IMR-90 (cell line): ENCODE results near the gene NOL9. TPM values are rescaled to one million over a fixed set of nuclear protein-coding genes. Genes with fewer than 3 reads are reported as not detected.

ENCODE experiments used
- ATAC-seq: fragments of 200-7000 bp; cut with Tn5 transposase; 2 replicates; pipeline ENCODE4 v1.9.1; 2020; ENCODE audit warnings: low read depth, mild to moderate bottlenecking, moderate library complexity
- BruUV-seq: library from RNA; stranded (reverse); fragments of 400-500 nt; replicated peaks from 2 replicates; lab custom pipeline; 2021; lab: Mats Ljungman, UMichigan
- CTCF ChIA-PET: fragments of 300-600 bp; formaldehyde crosslinking; extraction: SDS; loops from one replicate; lab custom pipeline; 2021; ENCODE audit warnings: antibody characterized with exemption; lab: Yijun Ruan, JAX
- POLR2A ChIA-PET: fragments of 300-600 bp; sonication (Branson Sonifier 250); formaldehyde crosslinking; loops from one replicate; lab custom pipeline; 2022; ENCODE audit warnings: antibody characterized with exemption; ENCODE audit not compliant: unreplicated experiment; lab: Charles Lee
- DNase-seq: peaks from one replicate; pipeline ENCODE4 v3.0.0; 2013
- H2AFZ ChIP-seq: replicated peaks from 2 replicates; pipeline ENCODE3; 2013; ENCODE audit warnings: low read length, mild to moderate bottlenecking; ENCODE audit not compliant: poor library complexity
- H2AK5ac ChIP-seq: 2 replicates; pipeline ENCODE4 v1.6.1; 2013; ENCODE audit warnings: low read depth, low read length, inconsistent platforms
- H2AK9ac ChIP-seq: replicated peaks from 2 replicates; pipeline ENCODE3; 2013; ENCODE audit warnings: mild to moderate bottlenecking, low read depth, low read length, moderate library complexity; ENCODE audit not compliant: poor library complexity
- H2BK120ac ChIP-seq: 2 replicates; pipeline ENCODE4 v1.6.1; 2013; ENCODE audit warnings: low read depth, low read length, inconsistent platforms
- H2BK15ac ChIP-seq: 3 replicates; pipeline ENCODE4 v1.6.1; 2013; ENCODE audit warnings: low read depth, low read length, inconsistent platforms
- H2BK20ac ChIP-seq: 2 replicates; pipeline ENCODE4 v1.6.1; 2013; ENCODE audit warnings: low read depth, mild to moderate bottlenecking, inconsistent platforms, low read length, moderate library complexity
- H2BK5ac ChIP-seq: 2 replicates; pipeline ENCODE4 v1.6.1; 2013; ENCODE audit warnings: mild to moderate bottlenecking, low read depth, low read length, inconsistent platforms; ENCODE audit not compliant: poor library complexity, severe bottlenecking
- H3K14ac ChIP-seq: replicated peaks from 2 replicates; pipeline ENCODE4 v1.6.1; 2013; ENCODE audit warnings: low read depth, low read length, inconsistent platforms
- H3K18ac ChIP-seq: 2 replicates; pipeline ENCODE4 v1.6.1; 2013; ENCODE audit warnings: low read depth, low read length, control low read depth
- H3K23ac ChIP-seq: 2 replicates; pipeline ENCODE4 v1.6.1; 2013; ENCODE audit warnings: low read depth, low read length, inconsistent platforms
- H3K27ac ChIP-seq: 2 replicates; pipeline ENCODE4 v1.5.1; 2013; ENCODE audit warnings: mild to moderate bottlenecking, control low read depth, low read length; ENCODE audit not compliant: insufficient read depth
- H3K27me3 ChIP-seq: 2 replicates; pipeline ENCODE4 v1.6.1; 2013; ENCODE audit warnings: low read length; ENCODE audit not compliant: control insufficient read depth, insufficient read depth
- H3K36me3 ChIP-seq: 2 replicates; pipeline ENCODE4 v1.6.1; 2013; ENCODE audit warnings: low read length, mixed read lengths; ENCODE audit not compliant: control insufficient read depth, insufficient read depth
- H3K4ac ChIP-seq: 2 replicates; pipeline ENCODE4 v1.6.1; 2013; ENCODE audit warnings: low read depth, low read length, inconsistent platforms
- H3K4me1 ChIP-seq: 2 replicates; pipeline ENCODE4 v1.6.1; 2013; ENCODE audit warnings: low read length, mixed read lengths; ENCODE audit not compliant: control insufficient read depth, insufficient read depth
- H3K4me2 ChIP-seq: 2 replicates; pipeline ENCODE4 v1.6.1; 2013; ENCODE audit warnings: low read depth, mild to moderate bottlenecking, control low read depth, low read length, moderate library complexity
- H3K4me3 ChIP-seq: 2 replicates; pipeline ENCODE4 v1.5.1; 2013; ENCODE audit warnings: low read depth, mild to moderate bottlenecking, control low read depth, low read length, moderate library complexity; ENCODE audit not compliant: insufficient read depth
- H3K56ac ChIP-seq: 2 replicates; pipeline ENCODE4 v1.6.1; 2013; ENCODE audit warnings: low read length, inconsistent platforms; ENCODE audit not compliant: insufficient read depth; ENCODE audit errors: extremely low read depth
- H3K79me1 ChIP-seq, 2 experiments: 2 replicates each; pipeline ENCODE4 v1.6.1; 2013; ENCODE audit warnings: low read length in 2 of 2, inconsistent platforms in 1 of 2, low read depth in 1 of 2
- H3K9ac ChIP-seq: 2 replicates; pipeline ENCODE4 v1.6.1; 2013; ENCODE audit warnings: low read depth, low read length, control low read depth
- H3K9me1 ChIP-seq: 2 replicates; pipeline ENCODE4 v1.6.1; 2013; ENCODE audit warnings: low read length, inconsistent platforms; ENCODE audit not compliant: insufficient read depth
- H3K9me3 ChIP-seq: 2 replicates; pipeline ENCODE4 v1.6.1; 2013; ENCODE audit warnings: low read length; ENCODE audit not compliant: control insufficient read depth, insufficient read depth
- H4K20me1 ChIP-seq: 2 replicates; pipeline ENCODE4 v1.6.1; 2013; ENCODE audit warnings: low read length, inconsistent platforms; ENCODE audit not compliant: insufficient read depth
- H4K5ac ChIP-seq: 2 replicates; pipeline ENCODE4 v1.6.1; 2013; ENCODE audit warnings: mild to moderate bottlenecking, low read depth, low read length, control low read depth
- H4K8ac ChIP-seq, 2 experiments: 2 replicates each; pipeline ENCODE4 v1.6.1; 2013; ENCODE audit warnings: low read depth in 2 of 2, low read length in 2 of 2, control low read depth in 1 of 2, inconsistent platforms in 1 of 2
- H4K91ac ChIP-seq: 2 replicates; pipeline ENCODE4 v1.6.1; 2013; ENCODE audit warnings: low read depth, low read length, inconsistent platforms; ENCODE audit not compliant: insufficient read depth
- CEBPB ChIP-seq: IDR thresholded peaks from 2 replicates; pipeline ENCODE4 v1.6.1; 2012; ENCODE audit warnings: low read depth, low read length, improper control_type of control experiment
- SMC3 ChIP-seq: fragments of 150-350 bp; IDR thresholded peaks from 2 replicates; pipeline ENCODE4 v1.6.1; 2016; ENCODE audit warnings: low read depth, mild to moderate bottlenecking, antibody characterized with exemption, low read length, moderate library complexity
- WGBS, 2 experiments: methylation state at CpG; one replicate each; pipeline versions ENCODE4 v1.1.5 to v1.1.7; 2013; ENCODE audit warnings: missing lambda C conversion rate in 2 of 2; ENCODE audit not compliant: insufficient read length in 1 of 2; ENCODE audit errors: extremely low coverage in 2 of 2; 5-methylcytosine and 5-hydroxymethylcytosine counted together
- dilution Hi-C: fragments of 300-500 bp; cut with HindIII; formaldehyde crosslinking; loops from one replicate; pipeline ENCODE4 v1.14.3; 2018; ENCODE audit warnings: low sequenced_read_pairs; ENCODE audit not compliant: unreplicated experiment
- in situ Hi-C: fragments of 300-500 bp; cut with MboI; formaldehyde crosslinking; loops from 3 replicates; pipeline ENCODE4 v1.14.3; 2019; ENCODE audit warnings: low sequenced_read_pairs, inconsistent platforms, mixed read lengths
- intact Hi-C: fragments of 100-400 bp; cut with micrococcal nuclease; formaldehyde crosslinking; loops from 2 replicates; pipeline ENCODE4 v1.10.0; 2022
- polyA plus RNA-seq, 3 experiments: library from polyadenylated mRNA; depleted of rRNA; stranded (reverse); fragments of >200 nt; gene quantifications; 2 replicates each; pipeline ENCODE4 v1.2.3, GENCODE V29; 2012; ENCODE audit warnings: low replicate concordance in 1 of 3
- total RNA-seq: library from RNA; depleted of rRNA; stranded (reverse); fragments of >200 nt; gene quantifications from 2 replicates; pipeline ENCODE4 v1.2.3, GENCODE V29; 2012

NOL9 gene
- total and polyA plus RNA-seq, 2 of the 4 experiments (the other 2 are of a cell fraction) = 13.0 to 19.2 TPM

GRCh38 chr1:6512908-6513280 lies 41.4 kb downstream of the NOL9 start:
- Histone ChIP-seq H3K14ac (no peak overlapping the region), H4K8ac (no peak overlapping the region), H2BK20ac (no peak overlapping the region), H3K4me2 (no peak overlapping the region), H2BK120ac (no peak overlapping the region), H3K18ac (no peak overlapping the region), H3K9ac (no peak overlapping the region), H3K36me3 (no peaks in the 10 kb centered on the region), H4K91ac (no peak overlapping the region), H4K5ac (no peak overlapping the region), H2AK5ac (no peak overlapping the region), H3K9me3 (no peaks in the 10 kb centered on the region), H3K23ac (no peak overlapping the region), H2BK5ac (no peak overlapping the region), H3K9me1 (peaks cover 6% of the 10 kb centered on the region; the same call in 1 of the 2 replicates), H3K27ac (no peak overlapping the region), H2AFZ (no peak overlapping the region), H2BK15ac (no peak overlapping the region), H3K56ac (no peak overlapping the region), H3K27me3 (no peaks in the 10 kb centered on the region; the same call in 1 of the 2 replicates), H3K4ac (no peak overlapping the region), H3K4me1 (peaks cover 6% of the 10 kb centered on the region), H4K20me1 (no peaks in the 10 kb centered on the region), H3K79me1 (no peaks in the 10 kb centered on the region), H3K4me3 (no peak overlapping the region), H2AK9ac (no peak overlapping the region)
- ChIA-PET POLR2A (no interaction called here), CTCF (interaction anchor here (1.7 kb wide), 1 partner anchor 10 kb away, joined by 6 read pairs; no protein-coding TSS in a partner anchor)
- no peak for ATAC-seq
- no TSS peak for BruUV-seq
- WGBS, 2 experiments = 69% methylated on average over 3 of the region's 8 CpGs; no CpG with 5 or more reads in 1 of the 2 experiments
- DNase-seq = no peak
- intact Hi-C loops = no loop called here
- dilution Hi-C loops = no loop called here
- TF ChIP-seq CEBPB (no peak), SMC3 (no peak)
- in situ Hi-C loops = no loop called here
